BLaER1 treated with 17β-estradiol and CSF1 and Interleukin-3, amounts not matched to agents 10 nM and 100 nM (cell line): ENCODE data around the gene SLC25A25.
"Not testable (repeated sequence)": the region's sequence is repeated elsewhere in the genome, so short reads cannot be mapped to it uniquely, and the experiment has no call there.

ENCODE experiments used
- H3K27ac ChIP-seq, 11 experiments: shearing (Covaris generic); formaldehyde crosslinking; 2 replicates each; pipeline ENCODE4 v1.8.1; 2022
- H3K27me3 ChIP-seq, 11 experiments: shearing (Covaris generic); formaldehyde crosslinking; 2 replicates each; pipeline ENCODE4 v1.8.1; 2022
- H3K36me3 ChIP-seq, 11 experiments: shearing (Covaris generic); formaldehyde crosslinking; 2 replicates each; pipeline ENCODE4 v1.8.1; 2022
- H3K4me1 ChIP-seq, 10 experiments: shearing (Covaris generic); formaldehyde crosslinking; 2 replicates each; pipeline ENCODE4 v1.8.1; 2022
- H3K4me2 ChIP-seq, 11 experiments: shearing (Covaris generic); formaldehyde crosslinking; 2 replicates each; pipeline ENCODE4 v1.8.1; 2022
- H3K4me3 ChIP-seq, 10 experiments: shearing (Covaris generic); formaldehyde crosslinking; 2 replicates each; pipeline ENCODE4 v1.8.1; 2022
- H3K9ac ChIP-seq, 11 experiments: shearing (Covaris generic); formaldehyde crosslinking; 2 replicates each; pipeline ENCODE4 v1.8.1; 2022
- H3K9me3 ChIP-seq, 11 experiments: shearing (Covaris generic); formaldehyde crosslinking; replicated peaks in 1 of 11; 2 replicates each; pipeline ENCODE4 v1.8.1; 2022
- H4K20me1 ChIP-seq, 11 experiments: shearing (Covaris generic); formaldehyde crosslinking; 2 replicates each; pipeline ENCODE4 v1.8.1; 2022
- Cebpa-rat ChIP-seq, 11 experiments: shearing (Covaris generic); IDR thresholded peaks; 2 replicates each; pipeline ENCODE4 v1.8.1; 2022

SLC25A25 gene

GRCh38 chr9:128124451-128124850, 56.4 kb downstream of the SLC25A25 start:
- Histone ChIP-seq H3K9me3 (peaks cover 0 to 7% (median 0%) of the 10 kb centered on the region in 11 experiments; a peak in 3 of 22 replicates), H3K4me3 (no peak overlapping the region), H3K4me1 (peaks cover 40 to 73% (median 60%) of the 10 kb centered on the region in 10 experiments), H3K4me2 (peak overlapping the region in 10 of 11 experiments; percentile 9 to 100 (median 91); a peak in 15 of 22 replicates), H3K27ac (no peak overlapping the region), H3K36me3 (peaks cover 47 to 53% (median 50%) of the 10 kb centered on the region in 11 experiments), H3K27me3 (no peaks in the 10 kb centered on the region), H4K20me1 (peaks cover 24 to 72% (median 63%) of the 10 kb centered on the region in 11 experiments; a peak in 21 of 22 replicates), H3K9ac (no peak overlapping the region)
- TF ChIP-seq Cebpa-rat (IDR thresholded peaks at IDR 0.05): no peak

- H3K27me3 ChIP-seq: no peaks in the 10 kb centered on the region
- H3K4me2 ChIP-seq: peak overlapping the region; percentile 85 to 100 (median 91)
- H3K9me3 ChIP-seq: peaks cover 0 to 9% (median 0%) of the 10 kb centered on the region in 11 experiments; a peak in 3 of 22 replicates
- peaks cover 40 to 68% (median 56%) of the 10 kb centered on the region in 10 experiments for H3K4me1 ChIP-seq
- peak overlapping the region in 7 of 11 experiments; percentile 22 to 98 (median 95); a peak in 8 of 22 replicates for H3K27ac ChIP-seq
- H4K20me1 ChIP-seq: peaks cover 24 to 67% (median 60%) of the 10 kb centered on the region in 11 experiments; a peak in 21 of 22 replicates
- TF ChIP-seq Cebpa-rat (IDR thresholded peaks at IDR 0.05): no peak
- H3K36me3 ChIP-seq: peaks cover 45 to 49% (median 47%) of the 10 kb centered on the region in 11 experiments
- H3K4me3 ChIP-seq: peak overlapping the region in 9 of 10 experiments; percentile 78 to 99 (median 93); a peak in 13 of 20 replicates
- H3K9ac ChIP-seq: peak overlapping the region in 9 of 11 experiments; percentile 90 to 96 (median 95); a peak in 14 of 22 replicates
Observed at GRCh38 chr9:128124873-128125579, 57.0 kb downstream of the SLC25A25 start.

- H4K20me1 ChIP-seq: peaks cover 24 to 61% (median 52%) of the 10 kb centered on the region in 11 experiments; a peak in 21 of 22 replicates
- H3K4me2 ChIP-seq: peak overlapping the region; percentile 85 to 100 (median 91)
- H3K9me3 ChIP-seq: peaks cover 0 to 9% (median 0%) of the 10 kb centered on the region in 11 experiments; a peak in 3 of 22 replicates
- H3K27me3 ChIP-seq: peaks cover 0 to 2% (median 0%) of the 10 kb centered on the region in 11 experiments; a peak in 3 of 22 replicates
- peaks cover 40 to 65% (median 56%) of the 10 kb centered on the region in 10 experiments for H3K4me1 ChIP-seq
- peak overlapping the region; percentile 78 to 99 (median 94) for H3K4me3 ChIP-seq
- TF ChIP-seq Cebpa-rat (IDR thresholded peaks at IDR 0.05): no peak
- peak overlapping the region in 10 of 11 experiments; percentile 22 to 98 (median 94); a peak in 17 of 22 replicates for H3K27ac ChIP-seq
- H3K9ac ChIP-seq: peak overlapping the region; percentile 88 to 96 (median 93); a peak in 21 of 22 replicates
- H3K36me3 ChIP-seq: peaks cover 38 to 42% (median 40%) of the 10 kb centered on the region in 11 experiments
Observed at GRCh38 chr9:128125580-128126354, 57.7 kb downstream of the SLC25A25 start.

- H3K4me2 ChIP-seq: peak within 1 kb of the TSS; percentile 85 to 100 (median 96)
- H4K20me1 ChIP-seq: peaks cover 23 to 43% (median 37%) of the 10 kb centered on the region in 11 experiments; a peak in 20 of 22 replicates
- H3K27ac ChIP-seq: peak within 1 kb of the TSS; percentile 90 to 98 (median 96)
- peak within 1 kb of the TSS; percentile 78 to 99 (median 94) for H3K4me3 ChIP-seq
- no peak for TF ChIP-seq Cebpa-rat (IDR thresholded peaks at IDR 0.05)
- peaks cover 21 to 24% (median 22%) of the 10 kb centered on the region in 11 experiments for H3K36me3 ChIP-seq
- peak within 1 kb of the TSS; percentile 88 to 96 (median 93) for H3K9ac ChIP-seq
- H3K4me1 ChIP-seq: peaks cover 37 to 48% (median 42%) of the 10 kb centered on the region in 10 experiments
- H3K27me3 ChIP-seq: peaks cover 13 to 20% (median 17%) of the 10 kb centered on the region in 11 experiments
- H3K9me3 ChIP-seq: peaks cover 0 to 9% (median 0%) of the 10 kb centered on the region in 11 experiments; a peak in 3 of 22 replicates
Observed at GRCh38 chr9:128127568-128127989, 59.5 kb downstream of the SLC25A25 start, which contains the start of gene PTGES2. Gene PTGES2 (minus strand): TSS chr9:128127729. CDS start chr9:128127717, 12 bp downstream.

GRCh38 chr9:128127990-128128835, 60.2 kb downstream of the SLC25A25 start:
- H3K27ac ChIP-seq: peak overlapping the region; percentile 90 to 98 (median 96)
- peak overlapping the region; percentile 78 to 99 (median 94) for H3K4me3 ChIP-seq
- peaks cover 15 to 17% (median 16%) of the 10 kb centered on the region in 11 experiments for H3K36me3 ChIP-seq
- H3K9ac ChIP-seq: peak overlapping the region; percentile 88 to 96 (median 93)
- peaks cover 19 to 36% (median 31%) of the 10 kb centered on the region in 11 experiments; a peak in 20 of 22 replicates for H4K20me1 ChIP-seq
- peaks cover 34 to 41% (median 36%) of the 10 kb centered on the region in 10 experiments for H3K4me1 ChIP-seq
- H3K27me3 ChIP-seq: peaks cover 18 to 27% (median 23%) of the 10 kb centered on the region in 11 experiments
- H3K9me3 ChIP-seq: peaks cover 0 to 9% (median 0%) of the 10 kb centered on the region in 11 experiments; a peak in 3 of 22 replicates
- no peak for TF ChIP-seq Cebpa-rat (IDR thresholded peaks at IDR 0.05)
- H3K4me2 ChIP-seq: peak overlapping the region; percentile 85 to 100 (median 96)

GRCh38 chr9:128128836-128129590, 61.0 kb downstream of the SLC25A25 start:
- peak overlapping the region; percentile 85 to 100 (median 96) for H3K4me2 ChIP-seq
- TF ChIP-seq Cebpa-rat (IDR thresholded peaks at IDR 0.05): no peak
- peak overlapping the region; percentile 90 to 98 (median 96); a peak in 20 of 22 replicates for H3K27ac ChIP-seq
- peaks cover 34 to 41% (median 35%) of the 10 kb centered on the region in 10 experiments for H3K4me1 ChIP-seq
- H3K27me3 ChIP-seq: peaks cover 26 to 35% (median 31%) of the 10 kb centered on the region in 11 experiments
- H4K20me1 ChIP-seq: peaks cover 19 to 28% (median 23%) of the 10 kb centered on the region in 11 experiments; a peak in 20 of 22 replicates
- H3K4me3 ChIP-seq: peak overlapping the region; percentile 78 to 99 (median 94)
- H3K9ac ChIP-seq: peak overlapping the region; percentile 88 to 96 (median 93)
- H3K9me3 ChIP-seq: peaks cover 0 to 9% (median 0%) of the 10 kb centered on the region in 11 experiments; a peak in 4 of 22 replicates
- H3K36me3 ChIP-seq: peaks cover 7 to 9% (median 8%) of the 10 kb centered on the region in 11 experiments

- Histone ChIP-seq H4K20me1 (peaks cover 10 to 18% (median 13%) of the 10 kb centered on the region in 11 experiments; a peak in 19 of 22 replicates), H3K27me3 (peaks cover 30 to 45% (median 42%) of the 10 kb centered on the region in 11 experiments), H3K4me1 (peaks cover 26 to 30% (median 28%) of the 10 kb centered on the region in 10 experiments)
- H3K9ac ChIP-seq, H3K36me3 ChIP-seq, H3K27ac ChIP-seq, H3K4me2 ChIP-seq, H3K4me3 ChIP-seq, H3K9me3 ChIP-seq: not testable (repeated sequence)
Observed at GRCh38 chr9:128129976-128130590, 62.1 kb downstream of the SLC25A25 start.

GRCh38 chr9:128130651-128131050, 62.6 kb downstream of the SLC25A25 start:
- H3K4me3 ChIP-seq, H3K36me3 ChIP-seq, H3K4me2 ChIP-seq, H3K9ac ChIP-seq, H3K9me3 ChIP-seq, H3K27ac ChIP-seq: not testable (repeated sequence)
- peaks cover 36 to 51% (median 47%) of the 10 kb centered on the region in 11 experiments for H3K27me3 ChIP-seq
- H4K20me1 ChIP-seq: peaks cover 4 to 13% (median 7%) of the 10 kb centered on the region in 11 experiments; a peak in 17 of 22 replicates
- peaks cover 22 to 29% (median 27%) of the 10 kb centered on the region in 10 experiments for H3K4me1 ChIP-seq

- Histone ChIP-seq H3K27me3 (peaks cover 42 to 58% (median 54%) of the 10 kb centered on the region in 11 experiments), H3K4me1 (peaks cover 15 to 26% (median 22%) of the 10 kb centered on the region in 10 experiments)
- not testable (repeated sequence) for H3K4me3 ChIP-seq, H3K9me3 ChIP-seq, H3K4me2 ChIP-seq, H3K27ac ChIP-seq, H3K9ac ChIP-seq, H4K20me1 ChIP-seq, H3K36me3 ChIP-seq
Observed at GRCh38 chr9:128131346-128131745, 63.3 kb downstream of the SLC25A25 start.

- not testable (repeated sequence) for H3K4me3 ChIP-seq, H3K27ac ChIP-seq, H4K20me1 ChIP-seq, H3K9ac ChIP-seq, H3K36me3 ChIP-seq, H3K4me2 ChIP-seq, H3K9me3 ChIP-seq
- H3K4me1 ChIP-seq: peaks cover 8 to 19% (median 16%) of the 10 kb centered on the region in 10 experiments
- peaks cover 44 to 66% (median 62%) of the 10 kb centered on the region in 11 experiments for H3K27me3 ChIP-seq
Observed at GRCh38 chr9:128132139-128132538, 64.1 kb downstream of the SLC25A25 start.
